ENCODE data around the gene BRS3.
"Not testable (repeated sequence)": the region's sequence is repeated elsewhere in the genome, so short reads cannot be mapped to it uniquely, and the experiment has no call there.

Gene BRS3
- 0 reads per million in 4 donors for total RNA-seq

GRCh38 chrX:136487647-136488046 lies at the start of gene BRS3:
BRS3 (plus strand) TSS chrX:136487947; CDS start chrX:136488115, 168 bp downstream.
- no peak for DNase-seq

GRCh38 chrX:136438192-136438591 lies 49.6 kb upstream of the BRS3 start:
- DNase-seq, result no peak

GRCh38 chrX:136445674-136446073 lies 42.1 kb upstream of the BRS3 start:
- DNase-seq, result not testable (repeated sequence)

DNA sequence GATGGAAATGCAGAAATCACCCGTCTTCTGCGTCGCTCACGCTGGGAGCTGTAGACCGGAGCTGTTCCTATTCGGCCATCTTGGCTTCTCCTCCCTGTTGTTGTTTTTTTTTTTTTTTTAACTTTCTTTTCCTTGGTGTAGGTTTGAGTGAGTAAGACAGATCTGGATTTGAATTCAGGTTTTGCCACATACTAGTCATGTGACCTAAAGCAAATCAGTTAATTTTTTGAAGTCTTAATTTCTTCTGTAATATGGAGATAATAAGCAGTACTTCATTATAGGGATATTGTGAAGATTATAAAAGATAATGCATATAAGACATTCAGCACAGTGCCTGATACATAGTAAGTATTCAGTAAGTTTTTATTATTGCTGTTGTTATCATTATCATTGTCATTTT lies 41.5 kb upstream of the BRS3 start:
- DNase-seq, result no peak

GRCh38 chrX:136447308-136447707 lies 40.4 kb upstream of the BRS3 start:
- DNase-seq, result no peak

DNA sequence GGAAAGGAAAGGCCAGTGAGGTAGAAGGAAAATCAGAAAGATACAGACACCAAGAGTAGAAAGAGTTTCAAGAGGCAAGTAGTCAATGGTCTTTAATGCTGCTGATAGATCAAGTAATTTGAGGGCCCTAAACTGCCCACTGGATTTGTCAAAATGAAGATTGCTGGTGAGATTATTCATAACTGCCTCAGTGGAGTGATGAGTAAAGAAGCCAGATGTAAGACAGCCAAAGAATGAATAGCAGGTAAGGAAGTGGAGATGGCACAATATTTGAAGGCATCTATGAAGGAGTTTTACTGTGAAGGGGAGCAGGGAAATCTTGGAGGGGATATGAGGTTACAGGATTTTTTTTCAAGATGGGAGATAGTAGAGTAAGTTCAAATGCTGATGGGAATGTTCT lies 39.8 kb upstream of the BRS3 start:
- DNase-seq, result no peak

GRCh38 chrX:136450050-136450830 lies 37.5 kb upstream of the BRS3 start:
- DNase-seq, result no peak

GRCh38 chrX:136452614-136453013 lies 35.1 kb upstream of the BRS3 start:
- DNase-seq, result no peak

GRCh38 chrX:136453114-136453513 lies 34.6 kb upstream of the BRS3 start:
- DNase-seq, result no peak

DNA sequence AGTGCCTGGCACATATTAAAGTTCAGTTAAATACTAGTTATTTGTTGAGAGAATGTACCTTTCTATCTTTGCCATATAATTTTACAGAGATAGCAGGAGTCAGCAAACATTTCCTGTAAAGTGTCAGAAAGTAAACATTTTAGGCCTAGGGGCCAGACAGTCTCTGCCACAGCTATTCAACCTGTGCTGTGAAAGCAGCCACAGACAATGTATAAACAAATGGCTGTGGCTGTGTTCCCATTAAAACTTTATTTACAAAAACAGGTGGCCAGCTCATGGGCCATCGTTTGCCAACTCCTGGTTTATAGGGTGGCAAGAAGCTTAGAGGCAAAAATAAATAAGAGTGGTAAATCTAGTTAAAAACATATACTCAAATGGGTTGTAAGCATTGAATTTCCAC lies 34.0 kb upstream of the BRS3 start:
- no peak for DNase-seq

- no peak for DNase-seq
Measured at GRCh38 chrX:136456133-136456532, 31.6 kb upstream of the BRS3 start.

GRCh38 chrX:136457303-136457917 lies 30.3 kb upstream of the BRS3 start:
- DNase-seq, result no peak

GRCh38 chrX:136464589-136464988 lies 23.2 kb upstream of the BRS3 start:
- DNase-seq, result no peak

- DNase-seq, result no peak
Measured at GRCh38 chrX:136467303-136467702, 20.4 kb upstream of the BRS3 start.

GRCh38 chrX:136468391-136469103 lies 19.2 kb upstream of the BRS3 start:
- DNase-seq, result no peak

- no peak for DNase-seq
Measured at GRCh38 chrX:136473663-136474062, 14.1 kb upstream of the BRS3 start.

GRCh38 chrX:136475236-136475635 lies 12.5 kb upstream of the BRS3 start:
- DNase-seq, result no peak

- DNase-seq, result no peak
Measured at GRCh38 chrX:136476501-136476900, 11.2 kb upstream of the BRS3 start.

- DNase-seq, result no peak
Measured at GRCh38 chrX:136477026-136477425, 10.7 kb upstream of the BRS3 start.

- no peak for DNase-seq
Measured at GRCh38 chrX:136480383-136480782, 7.4 kb upstream of the BRS3 start.

GRCh38 chrX:136488706-136489105 lies 959 bp downstream of the BRS3 start:
- no peak for DNase-seq

- no peak for DNase-seq
Measured at GRCh38 chrX:136491832-136492231, 4.1 kb downstream of the BRS3 start.

DNA sequence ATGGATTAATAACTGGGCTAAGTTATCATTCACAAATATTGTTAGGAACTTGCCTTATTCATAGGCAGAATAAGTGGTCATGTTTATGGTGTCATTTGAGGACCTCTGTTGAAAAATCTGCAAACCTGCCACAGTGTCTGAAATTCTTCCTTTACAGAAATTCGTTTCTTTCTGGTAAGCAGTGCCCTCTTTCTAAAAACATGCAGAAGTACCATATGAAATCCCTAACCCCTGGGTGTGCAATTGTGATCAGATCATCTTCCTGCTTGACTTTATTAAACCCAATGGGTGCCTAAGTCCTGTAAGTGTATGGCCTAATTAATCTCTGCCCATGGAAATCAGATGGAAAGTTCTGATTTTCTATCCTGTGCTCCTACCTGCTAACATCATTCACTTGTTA lies 5.3 kb downstream of the BRS3 start:
- DNase-seq, result no peak

DNA sequence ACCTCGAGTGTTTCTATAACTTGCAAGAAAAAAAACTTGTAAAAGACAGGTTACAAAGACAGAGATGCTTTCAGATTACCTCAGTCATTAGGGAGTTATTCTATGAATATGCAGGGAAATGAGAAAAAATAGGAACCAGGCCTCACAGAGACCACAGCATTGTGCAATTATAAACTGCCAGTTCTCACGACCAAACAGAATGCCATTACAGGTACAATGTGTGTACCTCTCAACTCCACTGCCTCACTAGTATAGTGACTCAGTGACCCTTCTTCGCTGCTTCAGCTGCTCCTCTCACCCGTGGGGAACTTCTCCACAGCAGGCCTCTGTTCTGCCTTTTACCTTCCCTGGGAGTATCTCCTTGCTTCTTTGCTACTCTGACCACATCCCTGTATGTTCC lies 7.3 kb downstream of the BRS3 start:
- DNase-seq, result no peak
